HL-60 (cell line): ENCODE results near the gene NT5C.
"Not testable (repeated sequence)": the region's sequence is repeated elsewhere in the genome, so short reads cannot be mapped to it uniquely, and the experiment has no call there.

Source experiments
- DNase-seq, 2 experiments: peaks; one replicate each; pipeline ENCODE4 v3.0.0-alpha.2; 2010 to 2020; ENCODE audit warnings: low read depth in 1 of 2, low spot score in 1 of 2
- H3K27ac ChIP-seq: fragments of 250-450 bp; sonication (Bioruptor Pico); replicated peaks from 2 replicates; pipeline ENCODE4 v1.5.1; 2020; ENCODE audit warnings: mild to moderate bottlenecking, moderate library complexity
- H3K27me3 ChIP-seq: fragments of 250-450 bp; sonication (Bioruptor Pico); 2 replicates; pipeline ENCODE4 v1.5.1; 2021; ENCODE audit warnings: mild to moderate bottlenecking, moderate library complexity; ENCODE audit not compliant: insufficient read depth, poor library complexity, severe bottlenecking
- H3K4me3 ChIP-seq: replicated peaks from 2 replicates; pipeline ENCODE4 v1.5.1; 2011; ENCODE audit warnings: mild to moderate bottlenecking, control low read depth, low read length; ENCODE audit not compliant: insufficient read depth
- CTCF ChIP-seq: IDR thresholded peaks from one replicate; pipeline ENCODE4 v1.5.1; 2011; ENCODE audit warnings: low read length, control low read depth, inconsistent platforms; ENCODE audit not compliant: insufficient read depth
- GABPA ChIP-seq: IDR thresholded peaks from 2 replicates; pipeline ENCODE4 v1.6.1; 2012; ENCODE audit warnings: low read depth
- POLR2AphosphoS5 ChIP-seq: IDR thresholded peaks from 2 replicates; pipeline ENCODE4 v1.6.1; 2012; ENCODE audit warnings: low read depth
- REST ChIP-seq: IDR thresholded peaks from 2 replicates; pipeline ENCODE4 v1.6.1; 2012; ENCODE audit warnings: low read depth; ENCODE audit not compliant: insufficient replicate concordance
- SPI1 ChIP-seq: IDR thresholded peaks from 2 replicates; pipeline ENCODE4 v1.6.1; 2012; ENCODE audit warnings: low read depth, mild to moderate bottlenecking, borderline replicate concordance

The NT5C gene

GRCh38 chr17:75168998-75169397 is 37.5 kb upstream of the NT5C start:
- no peak for DNase-seq
- Histone ChIP-seq H3K4me3 (no peak overlapping the region), H3K27me3 (no peaks in the 10 kb centered on the region), H3K27ac (no peak overlapping the region)
- no peak for TF ChIP-seq GABPA
- TF ChIP-seq REST, result no peak
- no peak for TF ChIP-seq SPI1
- no peak for TF ChIP-seq POLR2AphosphoS5
- TF ChIP-seq CTCF, result no peak

- H3K27ac ChIP-seq, H3K4me3 ChIP-seq, H3K27me3 ChIP-seq, DNase-seq: not testable (repeated sequence)
Observed at GRCh38 chr17:75164606-75165005, 33.1 kb upstream of the NT5C start.

- no peaks in the 10 kb centered on the region for H3K27me3 ChIP-seq
- no peak overlapping the region for H3K27ac ChIP-seq
- no peak for TF ChIP-seq GABPA
- no peak for TF ChIP-seq REST
- no peak for TF ChIP-seq CTCF
- no peak for TF ChIP-seq POLR2AphosphoS5
- TF ChIP-seq SPI1, result no peak
- no peak for DNase-seq
- H3K4me3 ChIP-seq, result no peak overlapping the region
Observed at GRCh38 chr17:75163074-75163473, 31.5 kb upstream of the NT5C start.

- TF ChIP-seq REST (no peak), GABPA (no peak), POLR2AphosphoS5 (no peak), CTCF (no peak), SPI1 (no peak)
- DNase-seq, result no peak
Observed at GRCh38 chr17:75160211-75160610, 28.7 kb upstream of the NT5C start.

More at GRCh38 chr17:75160211-75160610, 28.7 kb upstream of the NT5C start:
- no peaks in the 10 kb centered on the region for H3K27me3 ChIP-seq
- H3K27ac ChIP-seq, result no peak overlapping the region
- no peak overlapping the region for H3K4me3 ChIP-seq
